ENCODE measurements around the gene ITGA2. TPM values are rescaled to one million over a fixed set of nuclear protein-coding genes. Genes with fewer than 3 reads are reported as not detected.

Gene ITGA2
- total RNA-seq, 1 experiment from 2014 or later, result 36.6 TPM

DNA sequence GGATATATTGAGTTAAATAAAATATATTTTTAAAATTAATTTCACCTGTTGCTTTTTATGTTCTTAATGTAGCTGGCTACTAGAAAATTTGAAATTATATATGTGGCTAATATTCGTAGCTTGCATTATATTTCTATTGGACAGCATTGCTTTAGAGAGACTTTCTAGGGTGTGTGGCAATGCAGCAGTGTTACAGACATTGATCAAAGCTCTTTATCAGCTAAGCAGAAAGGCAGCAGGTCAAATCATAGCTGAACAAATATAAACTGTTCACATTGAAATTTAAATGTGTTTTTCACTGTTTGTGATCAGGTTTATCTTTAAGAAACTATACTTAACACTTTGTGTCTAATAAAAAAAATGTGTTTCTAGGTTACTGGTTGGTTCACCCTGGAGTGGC, 52.6 kb downstream of the ITGA2 start (continued):
- no peak for TF ChIP-seq YY1 (IDR thresholded peaks at IDR 0.05; ENCODE audit: extremely low read depth, insufficient replicate concordance, low read depth, low read length)
- TF ChIP-seq, protein P1, sequence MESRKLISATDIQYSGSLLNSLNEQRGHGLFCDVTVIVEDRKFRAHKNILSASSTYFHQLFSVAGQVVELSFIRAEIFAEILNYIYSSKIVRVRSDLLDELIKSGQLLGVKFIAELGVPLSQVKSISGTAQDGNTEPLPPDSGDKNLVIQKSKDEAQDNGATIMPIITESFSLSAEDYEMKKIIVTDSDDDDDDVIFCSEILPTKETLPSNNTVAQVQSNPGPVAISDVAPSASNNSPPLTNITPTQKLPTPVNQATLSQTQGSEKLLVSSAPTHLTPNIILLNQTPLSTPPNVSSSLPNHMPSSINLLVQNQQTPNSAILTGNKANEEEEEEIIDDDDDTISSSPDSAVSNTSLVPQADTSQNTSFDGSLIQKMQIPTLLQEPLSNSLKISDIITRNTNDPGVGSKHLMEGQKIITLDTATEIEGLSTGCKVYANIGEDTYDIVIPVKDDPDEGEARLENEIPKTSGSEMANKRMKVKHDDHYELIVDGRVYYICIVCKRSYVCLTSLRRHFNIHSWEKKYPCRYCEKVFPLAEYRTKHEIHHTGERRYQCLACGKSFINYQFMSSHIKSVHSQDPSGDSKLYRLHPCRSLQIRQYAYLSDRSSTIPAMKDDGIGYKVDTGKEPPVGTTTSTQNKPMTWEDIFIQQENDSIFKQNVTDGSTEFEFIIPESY (IDR thresholded peaks at IDR 0.05; ENCODE audit: extremely low read depth, insufficient replicate concordance, low read length), result no peak

DNA sequence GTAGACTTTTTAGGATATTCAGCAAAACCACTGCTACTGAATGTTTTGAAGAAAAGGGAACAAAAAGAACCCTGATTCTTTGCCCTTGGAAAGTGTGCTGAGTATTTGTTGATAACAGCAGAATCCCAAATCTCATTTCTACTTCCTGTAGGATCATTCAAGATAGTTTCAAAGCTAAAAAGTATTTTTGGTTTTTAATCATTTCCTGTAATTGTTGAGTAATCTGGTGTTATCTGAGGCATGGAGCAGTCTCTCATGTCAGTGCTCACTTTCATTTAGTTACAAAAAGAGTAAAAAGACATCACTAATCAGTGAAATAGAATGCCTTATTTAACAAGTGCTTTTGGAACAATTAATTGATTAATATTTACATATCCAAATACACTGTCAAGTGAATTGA, 56.1 kb downstream of the ITGA2 start:
- Histone ChIP-seq H3K9ac (ENCODE audit: low read length) (no peak overlapping the region), H3K27ac (ENCODE audit: low read depth, low read length) (no peak overlapping the region), H3K27me3 (ENCODE audit: insufficient read depth, low read length) (no peaks in the 10 kb centered on the region), H3K4me3 (replicated peaks in 1 of 2; ENCODE audit: low read depth in 1 of 2, low read length in 2 of 2) (no peak overlapping the region), H2AFZ (ENCODE audit: low read depth, low read length, poor library complexity, severe bottlenecking) (no peak overlapping the region), H3K9me3 (ENCODE audit: control insufficient read depth in 1 of 2, insufficient read depth in 1 of 2, low read depth in 1 of 2, low read length in 2 of 2) (no peaks in the 10 kb centered on the region), H3K79me2 (ENCODE audit: insufficient read depth, low read length) (no peaks in the 10 kb centered on the region; the same call in 1 of the 2 replicates), H3K4me1 (ENCODE audit: control insufficient read depth in 1 of 2, insufficient read depth in 2 of 2, low read length in 2 of 2) (no peaks in the 10 kb centered on the region), H3K36me3 (ENCODE audit: control insufficient read depth in 1 of 2, insufficient read depth in 2 of 2, low read length in 2 of 2) (peaks cover 0 to 11% of the 10 kb centered on the region in 2 experiments; a peak in 1 of 4 replicates), H4K20me1 (ENCODE audit: insufficient read depth) (no peaks in the 10 kb centered on the region), H3K9me2 (ENCODE audit: insufficient read depth) (no peaks in the 10 kb centered on the region), H3K4me2 (ENCODE audit: low read length) (no peak overlapping the region)
- ChIA-PET CTCF (interaction anchor here (1.6 kb wide), 1 partner anchor 10 kb away, joined by 4 read pairs; no protein-coding TSS in a partner anchor), POLR2A (no interaction called here), RAD21 (ENCODE audit: low non-redundant PET in 1 of 2, low total read pairs in 2 of 2, uncharacterized antibody in 2 of 2, unreplicated experiment in 2 of 2) (no interaction called here)
- ATAC-seq, result no peak
- DNase-seq (ENCODE audit: low read depth, low spot score), result no peak
- intact Hi-C loops (cut with micrococcal nuclease), result no loop called here
- BruUV-seq (replicated peaks), result no TSS peak
- TF ChIP-seq RAD21 (IDR thresholded peaks at IDR 0.05; ENCODE audit: low read depth) (no peak), SP1 (IDR thresholded peaks at IDR 0.05; ENCODE audit: low read depth) (no peak), JUND (IDR thresholded peaks at IDR 0.05) (no peak), EGR1 (IDR thresholded peaks at IDR 0.05; ENCODE audit: low read depth) (no peak), ZNF274 (IDR thresholded peaks at IDR 0.05; ENCODE audit: low read depth, low read length) (no peak), POLR2AphosphoS5 (IDR thresholded peaks at IDR 0.05; ENCODE audit: low read depth, low read length) (no peak), CBX3 (IDR thresholded peaks at IDR 0.05; ENCODE audit: low read depth) (no peak), POLR2A (IDR thresholded peaks at IDR 0.05; ENCODE audit: borderline replicate concordance, extremely low read depth, insufficient read depth, insufficient read length) (no peak), FOSL1 (IDR thresholded peaks at IDR 0.05; ENCODE audit: low read depth) (no peak), SIN3A (IDR thresholded peaks at IDR 0.05; ENCODE audit: low read depth) (no peak), TCF7L2 (IDR thresholded peaks at IDR 0.05; ENCODE audit: borderline replicate concordance, extremely low read depth, insufficient read depth, insufficient read length) (no peak), SRF (IDR thresholded peaks at IDR 0.05; ENCODE audit: low read depth) (no peak), EZH2 (IDR thresholded peaks at IDR 0.05) (no peak)
- TF ChIP-seq, protein P2, sequence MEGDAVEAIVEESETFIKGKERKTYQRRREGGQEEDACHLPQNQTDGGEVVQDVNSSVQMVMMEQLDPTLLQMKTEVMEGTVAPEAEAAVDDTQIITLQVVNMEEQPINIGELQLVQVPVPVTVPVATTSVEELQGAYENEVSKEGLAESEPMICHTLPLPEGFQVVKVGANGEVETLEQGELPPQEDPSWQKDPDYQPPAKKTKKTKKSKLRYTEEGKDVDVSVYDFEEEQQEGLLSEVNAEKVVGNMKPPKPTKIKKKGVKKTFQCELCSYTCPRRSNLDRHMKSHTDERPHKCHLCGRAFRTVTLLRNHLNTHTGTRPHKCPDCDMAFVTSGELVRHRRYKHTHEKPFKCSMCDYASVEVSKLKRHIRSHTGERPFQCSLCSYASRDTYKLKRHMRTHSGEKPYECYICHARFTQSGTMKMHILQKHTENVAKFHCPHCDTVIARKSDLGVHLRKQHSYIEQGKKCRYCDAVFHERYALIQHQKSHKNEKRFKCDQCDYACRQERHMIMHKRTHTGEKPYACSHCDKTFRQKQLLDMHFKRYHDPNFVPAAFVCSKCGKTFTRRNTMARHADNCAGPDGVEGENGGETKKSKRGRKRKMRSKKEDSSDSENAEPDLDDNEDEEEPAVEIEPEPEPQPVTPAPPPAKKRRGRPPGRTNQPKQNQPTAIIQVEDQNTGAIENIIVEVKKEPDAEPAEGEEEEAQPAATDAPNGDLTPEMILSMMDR (IDR thresholded peaks at IDR 0.05 in 2 of 3, conservative IDR thresholded peaks at IDR 0.05 in 1 of 3; ENCODE audit: borderline replicate concordance in 1 of 3, insufficient read depth in 1 of 3, low read depth in 2 of 3, low read length in 2 of 3), result no peak
- TF ChIP-seq, protein P1 (IDR thresholded peaks at IDR 0.05; ENCODE audit: extremely low read depth, insufficient replicate concordance, low read length), result no peak
- TF ChIP-seq, protein P3, sequence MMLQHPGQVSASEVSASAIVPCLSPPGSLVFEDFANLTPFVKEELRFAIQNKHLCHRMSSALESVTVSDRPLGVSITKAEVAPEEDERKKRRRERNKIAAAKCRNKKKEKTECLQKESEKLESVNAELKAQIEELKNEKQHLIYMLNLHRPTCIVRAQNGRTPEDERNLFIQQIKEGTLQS (IDR thresholded peaks at IDR 0.05), result no peak
- TF ChIP-seq, protein P4, sequence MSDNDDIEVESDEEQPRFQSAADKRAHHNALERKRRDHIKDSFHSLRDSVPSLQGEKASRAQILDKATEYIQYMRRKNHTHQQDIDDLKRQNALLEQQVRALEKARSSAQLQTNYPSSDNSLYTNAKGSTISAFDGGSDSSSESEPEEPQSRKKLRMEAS (IDR thresholded peaks at IDR 0.05), result no peak
